Ovary (tissue), 3 donors: Measurements from ENCODE around the gene CPED1.

Experiments used
- EP300 ChIP-seq: sonication (generic); formaldehyde crosslinking; IDR thresholded peaks from one replicate; pipeline ENCODE4 v1.6.1; 2017; ENCODE audit warnings: antibody characterized with exemption
- POLR2A ChIP-seq: fragments of 450-650 bp; IDR thresholded peaks from one replicate; pipeline ENCODE4 v1.6.1; 2017; ENCODE audit warnings: antibody characterized with exemption, mild to moderate bottlenecking, moderate library complexity
- TF ChIP-seq, protein P1 (sequence below), 3 donors: fragments of 450-650 bp in 2 of 3; fragments of 200-600 bp in 1 of 3; IDR thresholded peaks; one replicate each; pipeline versions ENCODE4 v1.5.1 to v1.8.0; 2016 to 2022; ENCODE audit warnings: antibody characterized with exemption in 3 of 3, mild to moderate bottlenecking in 1 of 3
- donor health status: DM: no; HTN: no; CAD: no.

DNA sequence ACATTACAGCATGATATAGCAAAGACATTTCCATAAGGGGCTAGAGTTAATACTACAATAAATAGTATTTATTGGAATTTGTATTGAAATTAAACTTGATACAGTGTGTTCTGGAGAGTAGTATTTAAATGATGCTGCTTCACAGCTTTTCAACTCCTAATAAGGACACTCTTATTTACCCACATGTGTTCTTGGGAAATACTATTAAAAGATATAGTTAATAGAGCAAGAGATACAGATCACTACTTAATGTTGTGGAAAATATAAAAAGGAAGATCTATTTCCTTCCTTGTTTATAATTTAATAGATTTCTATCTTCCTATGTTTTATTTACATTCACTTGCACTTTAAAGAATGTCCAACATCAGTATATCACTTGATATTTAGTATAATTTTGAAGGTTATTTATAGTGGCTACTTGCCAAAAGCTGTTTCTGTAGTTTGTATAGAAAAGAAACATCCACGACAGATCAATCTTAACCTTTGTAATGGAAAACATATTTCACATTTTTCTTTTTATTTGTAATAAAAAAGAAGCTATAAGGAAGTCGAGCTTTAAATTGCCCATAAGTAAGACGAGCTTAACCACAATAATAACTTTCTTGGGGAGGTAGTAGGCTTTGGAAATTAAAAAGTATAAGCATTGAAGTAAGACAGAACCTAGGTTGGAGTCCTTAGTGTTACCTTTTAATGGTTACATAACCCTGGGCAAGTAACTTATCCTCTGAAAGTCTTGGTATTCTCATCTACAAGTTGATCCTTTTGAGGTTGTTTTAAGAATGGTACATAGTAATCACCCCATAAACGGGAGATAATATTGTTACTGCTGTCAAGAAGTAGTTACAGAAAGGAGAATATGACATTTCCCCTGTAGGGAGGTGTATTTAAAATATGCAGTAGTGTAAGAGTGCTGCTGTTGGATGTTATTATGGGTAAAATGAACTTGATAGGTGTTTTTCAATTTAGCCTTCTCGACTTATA is 32.8 kb downstream of the CPED1 start:
- TF ChIP-seq, protein P1, sequence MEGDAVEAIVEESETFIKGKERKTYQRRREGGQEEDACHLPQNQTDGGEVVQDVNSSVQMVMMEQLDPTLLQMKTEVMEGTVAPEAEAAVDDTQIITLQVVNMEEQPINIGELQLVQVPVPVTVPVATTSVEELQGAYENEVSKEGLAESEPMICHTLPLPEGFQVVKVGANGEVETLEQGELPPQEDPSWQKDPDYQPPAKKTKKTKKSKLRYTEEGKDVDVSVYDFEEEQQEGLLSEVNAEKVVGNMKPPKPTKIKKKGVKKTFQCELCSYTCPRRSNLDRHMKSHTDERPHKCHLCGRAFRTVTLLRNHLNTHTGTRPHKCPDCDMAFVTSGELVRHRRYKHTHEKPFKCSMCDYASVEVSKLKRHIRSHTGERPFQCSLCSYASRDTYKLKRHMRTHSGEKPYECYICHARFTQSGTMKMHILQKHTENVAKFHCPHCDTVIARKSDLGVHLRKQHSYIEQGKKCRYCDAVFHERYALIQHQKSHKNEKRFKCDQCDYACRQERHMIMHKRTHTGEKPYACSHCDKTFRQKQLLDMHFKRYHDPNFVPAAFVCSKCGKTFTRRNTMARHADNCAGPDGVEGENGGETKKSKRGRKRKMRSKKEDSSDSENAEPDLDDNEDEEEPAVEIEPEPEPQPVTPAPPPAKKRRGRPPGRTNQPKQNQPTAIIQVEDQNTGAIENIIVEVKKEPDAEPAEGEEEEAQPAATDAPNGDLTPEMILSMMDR (IDR thresholded peaks at IDR 0.05): no peak
- TF ChIP-seq POLR2A (no peak), EP300 (no peak)
